Stimulated activated CD4-positive, alpha-beta T cell treated with anti-CD3 and anti-CD28 coated beads, Interleukin-12 subunit alpha, Interleukin-12 subunit beta, amount 100 ng/mL, for 24 hours (primary cell): ENCODE results near the gene EIF2B5.

Experiments
- DNase-seq, 2 experiments: peaks; one replicate each; pipeline ENCODE4 v3.0.0-alpha.2; 2020; ENCODE audit warnings: low read depth in 2 of 2

The EIF2B5 gene

DNA sequence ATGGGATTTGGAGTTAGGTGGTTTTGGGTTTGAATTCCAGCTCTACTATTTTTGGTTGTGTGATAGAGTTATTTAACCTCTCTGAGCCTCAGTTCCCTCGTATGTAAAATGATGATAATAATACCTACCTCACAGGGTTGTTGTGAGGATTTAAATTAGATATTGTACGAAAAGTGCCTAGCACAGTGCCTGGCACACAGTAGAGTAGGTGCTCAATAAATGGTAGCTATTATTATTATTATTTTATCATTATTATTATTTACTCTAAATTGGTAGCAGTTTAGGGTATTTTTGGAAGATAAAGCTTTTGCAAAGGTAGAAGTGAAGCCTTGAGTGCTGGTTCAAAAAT, 38.2 kb downstream of the EIF2B5 start:
- no peak for DNase-seq

DNA sequence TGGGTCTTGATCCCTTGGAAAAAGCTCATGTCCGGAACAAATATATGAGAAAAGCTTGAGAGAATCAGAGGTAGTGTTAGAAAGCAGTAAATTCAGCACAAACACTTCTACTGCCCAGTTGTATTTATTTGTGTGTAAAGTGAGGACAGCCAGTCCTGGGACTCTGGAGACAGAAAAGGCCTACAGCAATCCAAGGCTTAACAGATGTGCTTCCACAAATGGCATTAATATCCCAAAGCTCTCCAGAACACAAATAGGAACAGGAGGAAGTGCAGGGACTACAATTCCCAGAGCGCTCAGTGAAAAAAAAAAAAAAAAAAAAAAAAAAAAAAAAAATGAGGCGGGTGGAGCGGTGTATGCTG, 39.1 kb downstream of the EIF2B5 start:
- DNase-seq, result no peak

DNA sequence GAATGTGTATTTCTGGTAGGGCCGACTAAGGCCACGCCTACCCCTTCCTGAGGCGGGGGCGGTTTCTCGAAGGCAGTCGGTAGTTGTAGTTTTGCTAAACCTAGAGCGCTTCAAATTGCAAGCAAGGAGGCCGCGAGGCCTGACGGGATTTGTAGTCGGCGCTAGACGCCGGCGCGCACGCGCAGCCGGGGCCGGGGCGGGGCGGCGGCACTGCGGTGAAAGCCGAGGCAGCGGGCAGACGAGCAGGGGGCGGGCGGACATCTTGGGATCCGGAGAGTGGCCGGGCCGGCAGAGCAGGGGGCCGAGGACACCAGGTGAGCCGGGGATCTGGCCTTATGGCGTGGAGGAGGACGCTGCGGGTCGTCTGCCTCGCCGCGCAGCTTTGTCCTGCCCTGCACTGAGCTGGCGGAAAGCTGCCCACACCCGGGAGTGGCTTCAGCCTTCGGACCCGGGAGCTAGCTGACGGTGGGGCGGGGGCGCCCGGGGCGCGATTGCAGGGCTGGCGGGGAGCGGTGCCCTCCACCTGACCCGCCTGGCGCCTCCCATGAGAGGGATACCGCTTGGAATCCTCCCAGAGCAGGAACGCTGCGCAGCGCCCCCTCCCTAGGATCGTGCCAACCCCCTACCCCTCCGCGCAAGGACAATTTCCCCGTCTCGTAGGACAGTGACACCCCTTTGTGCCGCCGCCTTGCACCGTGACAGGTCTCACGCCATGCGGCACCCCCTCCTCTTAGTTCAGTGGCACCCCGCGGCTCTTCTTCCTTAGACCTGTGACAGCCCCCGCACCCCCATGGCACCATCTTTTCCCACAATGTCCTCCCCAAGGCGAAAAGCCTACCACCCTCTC, 39.7 kb downstream of the EIF2B5 start, which contains the start of gene AP2M1:
Gene AP2M1, plus strand, starts transcription at position 210 of the 847 bp plus-strand sequence. CDS start 2,139 bp downstream, outside the sequence.
- DNase-seq, result peak; percentile 95

DNA sequence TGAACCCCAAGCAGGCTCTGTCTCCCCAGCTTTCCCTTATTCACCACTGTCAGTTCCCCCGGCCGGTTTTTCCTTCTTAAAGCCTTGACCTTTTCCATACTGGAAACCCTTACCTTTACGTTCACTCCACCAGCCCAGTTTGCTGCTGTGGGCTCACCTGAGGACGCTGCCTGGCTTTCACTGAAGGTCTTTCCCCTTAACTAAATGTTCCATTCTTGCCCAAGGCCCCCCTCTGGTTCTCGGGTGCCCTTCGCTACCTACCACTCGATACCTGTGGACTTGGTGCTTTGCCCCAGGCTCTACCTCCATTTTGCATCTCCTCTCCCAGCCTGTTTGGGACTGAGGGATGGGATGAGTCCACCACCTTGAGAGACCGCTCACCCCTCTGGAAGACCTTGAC, 40.3 kb downstream of the EIF2B5 start:
- DNase-seq, result no peak

DNA sequence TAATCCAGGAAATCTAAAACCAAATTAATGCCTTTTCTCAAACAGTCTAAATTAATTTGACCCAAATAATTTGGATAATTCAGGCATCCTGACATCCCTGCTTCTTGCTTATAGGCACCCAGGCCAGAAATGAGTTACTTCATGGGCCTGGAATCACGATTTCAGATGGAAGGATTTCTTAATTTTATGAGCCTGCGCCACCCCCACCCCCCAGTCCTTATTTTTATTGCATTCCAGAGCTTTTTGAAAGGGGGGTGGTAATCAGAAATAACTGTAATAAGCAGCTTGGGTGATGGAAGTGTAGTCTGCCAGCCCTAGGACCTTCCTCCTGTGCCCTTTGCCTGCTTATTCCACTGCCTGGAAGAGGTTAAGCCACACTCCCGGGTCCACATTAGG, 40.8 kb downstream of the EIF2B5 start:
- no peak for DNase-seq

DNA sequence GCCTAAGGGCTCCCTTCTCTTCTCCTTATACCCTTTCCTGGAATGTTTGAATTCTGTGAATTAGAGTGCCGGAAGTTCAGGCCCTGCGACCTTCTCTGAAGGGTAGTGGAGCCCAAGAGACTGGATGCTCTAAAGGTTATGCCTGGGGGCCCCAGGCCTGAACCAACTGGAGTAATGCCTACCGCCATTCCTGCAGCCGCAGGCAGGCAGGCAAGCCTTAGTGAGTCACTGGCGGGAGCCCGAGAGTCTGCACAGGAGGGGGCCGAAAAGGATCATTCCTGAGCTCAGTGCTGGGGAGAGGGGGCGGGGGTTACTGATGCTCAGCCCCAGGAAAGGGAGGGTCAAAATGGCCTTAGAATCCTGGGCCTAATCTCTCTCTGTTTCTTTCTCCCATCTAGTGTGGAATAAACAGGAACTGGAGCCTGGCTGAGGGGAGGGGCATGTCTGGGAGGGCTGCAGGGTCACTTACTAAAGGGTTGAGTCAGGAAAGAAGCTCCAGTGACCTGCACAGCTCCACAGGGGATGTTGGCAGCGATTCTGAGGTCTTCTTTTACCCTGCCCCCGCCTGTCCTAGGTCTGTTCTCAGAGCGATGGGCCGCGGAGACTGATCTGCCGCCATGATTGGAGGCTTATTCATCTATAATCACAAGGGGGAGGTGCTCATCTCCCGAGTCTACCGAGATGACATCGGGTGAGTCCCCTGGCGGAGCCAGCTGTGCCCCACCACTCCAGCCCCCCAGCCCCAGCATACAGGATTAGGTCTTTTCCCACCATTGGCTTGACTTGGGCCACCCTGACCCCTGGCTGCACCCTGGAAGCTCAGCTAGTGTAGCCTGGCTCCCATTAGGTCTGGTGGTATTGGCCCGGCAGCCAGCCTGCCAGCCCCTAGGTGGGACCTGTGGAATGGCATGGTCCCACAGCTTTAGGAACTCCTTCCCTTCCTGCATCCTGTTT, 41.5 kb downstream of the EIF2B5 start:
- DNase-seq, result no peak

DNA sequence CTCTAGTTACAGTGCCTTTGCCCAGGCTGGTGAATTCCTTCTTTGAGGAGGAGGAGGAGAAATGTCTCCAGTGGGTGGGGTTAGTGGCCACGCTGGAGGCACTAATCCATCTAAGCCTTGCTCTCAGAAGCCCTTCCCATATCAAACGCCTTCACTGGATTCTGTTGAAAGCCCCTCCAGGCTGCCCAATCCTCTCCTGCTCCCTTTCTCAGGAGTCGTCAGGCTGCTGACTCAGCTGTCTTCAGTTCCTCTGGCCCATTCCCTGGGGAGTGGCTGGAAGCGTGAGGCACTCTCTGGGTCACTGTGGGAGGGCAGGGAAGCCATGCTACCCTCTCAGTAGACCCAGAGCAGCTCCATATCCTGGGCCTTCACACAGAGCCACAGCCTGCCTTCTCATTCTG, 42.2 kb downstream of the EIF2B5 start:
- DNase-seq, result no peak

DNA sequence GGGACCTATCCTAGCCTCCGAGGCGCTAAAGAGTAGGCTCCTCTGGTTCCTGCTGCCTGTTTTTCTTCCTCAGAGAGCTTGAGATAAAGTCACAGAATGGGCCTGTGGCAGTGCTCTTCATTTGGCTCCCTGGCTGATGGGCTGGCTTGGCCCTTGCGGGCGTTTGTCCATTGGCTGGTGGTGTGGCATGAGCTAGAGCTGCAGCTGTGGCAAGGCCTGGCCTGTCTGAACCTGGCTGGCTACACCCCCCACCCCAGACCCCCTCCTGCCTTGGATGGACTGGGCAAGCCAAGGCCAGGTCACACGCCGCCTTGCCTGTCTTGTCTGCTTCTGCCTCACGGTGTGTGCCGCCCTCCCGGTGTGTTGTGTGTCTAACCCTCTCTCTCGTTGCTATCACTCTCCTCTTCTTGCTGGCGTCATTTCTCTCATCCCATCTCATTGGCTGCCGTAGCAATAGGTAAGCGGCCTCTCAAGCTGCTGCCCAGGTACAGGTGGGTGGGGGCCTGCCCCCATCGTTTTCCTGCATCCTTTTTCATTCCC, 42.7 kb downstream of the EIF2B5 start:
- no peak for DNase-seq

DNA sequence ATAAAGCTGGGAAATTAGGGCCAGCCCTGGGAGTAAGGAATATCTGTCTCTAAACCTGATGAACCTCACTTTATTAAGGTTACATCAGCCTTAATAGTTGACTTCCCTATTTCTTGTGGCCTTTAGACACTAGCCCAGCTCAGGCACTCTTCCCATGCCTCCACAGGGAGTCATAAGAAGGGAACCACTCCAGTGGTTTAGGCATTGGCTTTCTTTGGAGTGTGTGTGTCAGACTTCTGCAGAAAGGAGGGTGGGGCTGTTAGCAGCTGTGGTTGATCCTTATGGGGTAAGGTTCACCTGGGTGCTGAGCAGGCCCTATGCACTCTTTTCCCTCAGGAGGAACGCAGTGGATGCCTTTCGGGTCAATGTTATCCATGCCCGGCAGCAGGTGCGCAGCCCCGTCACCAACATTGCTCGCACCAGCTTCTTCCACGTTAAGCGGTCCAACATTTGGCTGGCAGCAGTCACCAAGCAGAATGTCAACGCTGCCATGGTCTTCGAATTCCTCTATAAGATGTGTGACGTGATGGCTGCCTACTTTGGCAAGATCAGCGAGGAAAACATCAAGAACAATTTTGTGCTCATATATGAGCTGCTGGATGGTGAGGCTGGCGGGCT, 43.5 kb downstream of the EIF2B5 start:
- DNase-seq, result no peak

DNA sequence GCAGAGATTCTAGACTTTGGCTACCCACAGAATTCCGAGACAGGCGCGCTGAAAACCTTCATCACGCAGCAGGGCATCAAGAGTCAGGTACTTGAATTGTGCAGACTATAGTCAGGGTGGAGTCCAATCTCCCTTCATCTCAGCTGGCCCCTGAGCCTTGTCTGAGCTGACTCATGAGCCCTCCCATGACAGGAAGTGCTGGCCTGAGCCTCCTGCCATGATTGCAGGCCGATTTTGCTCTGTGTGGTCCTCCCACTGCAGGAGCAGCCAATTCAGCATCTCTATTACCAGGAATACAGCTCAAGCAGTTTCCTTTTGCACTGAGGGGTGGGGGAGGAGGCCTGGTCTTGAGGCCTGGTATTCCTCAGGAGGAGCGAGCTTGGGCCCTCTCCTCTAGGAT, 45.0 kb downstream of the EIF2B5 start:
- DNase-seq, result no peak

DNA sequence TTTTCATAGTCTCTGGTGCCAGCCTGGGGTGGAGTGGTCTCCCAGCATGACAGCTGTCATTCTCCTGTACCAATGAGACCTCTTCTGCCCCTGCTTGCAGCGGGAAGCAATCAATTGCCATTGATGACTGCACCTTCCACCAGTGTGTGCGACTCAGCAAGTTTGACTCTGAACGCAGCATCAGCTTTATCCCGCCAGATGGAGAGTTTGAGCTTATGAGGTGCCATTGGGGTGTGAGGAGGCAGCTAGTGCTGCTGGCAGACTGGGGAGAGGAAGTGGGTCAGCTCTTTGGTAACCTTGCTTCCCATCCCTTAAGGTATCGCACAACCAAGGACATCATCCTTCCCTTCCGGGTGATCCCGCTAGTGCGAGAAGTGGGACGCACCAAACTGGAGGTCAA, 46.4 kb downstream of the EIF2B5 start:
- DNase-seq, result no peak

DNA sequence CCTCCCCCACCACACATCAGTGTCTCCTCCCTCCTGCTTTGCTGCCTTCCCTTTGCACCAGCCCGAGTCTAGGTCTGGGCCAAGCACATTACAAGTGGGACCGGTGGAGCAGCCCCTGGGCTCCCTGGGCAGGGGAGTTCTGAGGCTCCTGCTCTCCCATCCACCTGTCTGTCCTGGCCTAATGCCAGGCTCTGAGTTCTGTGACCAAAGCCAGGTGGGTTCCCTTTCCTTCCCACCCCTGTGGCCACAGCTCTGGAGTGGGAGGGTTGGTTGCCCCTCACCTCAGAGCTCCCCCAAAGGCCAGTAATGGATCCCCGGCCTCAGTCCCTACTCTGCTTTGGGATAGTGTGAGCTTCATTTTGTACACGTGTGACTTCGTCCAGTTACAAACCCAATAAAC, 48.5 kb downstream of the EIF2B5 start:
- DNase-seq, result no peak

DNA sequence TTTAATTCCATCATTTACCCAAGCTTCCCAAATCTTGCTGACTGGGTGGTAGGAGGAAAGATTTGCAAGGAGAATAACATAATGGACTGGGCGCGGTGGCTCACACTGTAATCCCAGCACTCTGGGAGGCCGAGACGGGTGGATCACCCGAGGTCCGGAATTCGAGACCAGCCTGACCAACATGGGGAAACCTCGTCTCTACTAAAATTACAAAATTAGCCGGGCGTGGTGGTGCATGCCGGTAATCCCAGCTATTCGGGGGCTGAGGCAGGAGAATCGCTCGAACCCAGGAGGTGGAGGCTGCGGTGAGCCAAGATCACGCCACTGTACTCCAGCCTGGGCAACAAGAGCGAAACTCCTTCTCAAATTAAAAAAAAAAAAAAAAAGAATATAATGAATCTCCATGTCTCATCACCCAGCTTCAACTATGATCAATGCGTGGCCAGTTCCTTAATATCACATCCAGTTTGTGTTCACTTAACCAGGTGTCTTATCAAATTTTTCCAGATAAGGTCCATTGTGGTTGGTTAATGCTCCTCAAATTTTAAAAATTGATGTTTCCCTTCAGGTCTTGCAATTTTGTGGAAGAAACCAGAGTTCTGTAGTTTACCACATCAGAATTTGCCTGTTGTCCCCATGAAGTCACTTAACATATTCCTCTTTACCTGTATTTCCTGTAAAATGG, 49.5 kb downstream of the EIF2B5 start:
- DNase-seq, result no peak

DNA sequence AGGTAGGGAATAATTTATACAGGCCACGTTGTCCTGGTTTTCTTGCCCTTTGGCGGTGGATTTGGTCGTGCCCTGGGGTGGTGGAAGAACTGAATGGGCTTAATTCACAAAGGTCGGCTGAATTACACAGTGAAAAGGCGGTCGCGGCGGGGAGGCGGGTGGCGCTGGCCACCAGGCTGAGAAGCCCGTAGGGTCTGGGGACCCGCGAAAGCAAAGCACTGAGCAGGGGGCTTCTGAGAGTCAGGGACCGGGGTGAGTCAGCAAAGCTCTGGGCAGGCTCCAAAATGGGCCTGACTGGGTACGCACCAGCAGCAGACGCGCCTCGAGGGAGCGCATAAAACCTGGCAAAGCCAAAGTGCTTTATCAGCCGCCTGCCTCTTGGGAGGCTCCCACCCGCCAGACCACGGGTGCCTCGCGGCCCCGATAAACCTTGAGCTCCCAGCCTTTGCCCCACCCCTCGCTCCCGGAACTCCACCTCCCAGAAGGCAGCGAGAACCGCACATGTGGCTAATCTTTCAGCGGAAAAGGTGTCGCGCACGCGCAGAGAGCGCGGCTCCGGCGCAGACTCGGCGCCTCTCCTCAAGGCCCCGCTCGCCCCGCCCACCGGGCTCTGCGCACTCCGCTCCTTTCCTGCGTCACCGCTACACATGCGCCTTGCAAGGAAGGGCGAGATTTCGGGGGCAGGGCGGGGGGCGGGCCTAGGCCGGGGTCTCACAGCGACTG, 50.5 kb downstream of the EIF2B5 start:
- DNase-seq, result peak; percentile 98

DNA sequence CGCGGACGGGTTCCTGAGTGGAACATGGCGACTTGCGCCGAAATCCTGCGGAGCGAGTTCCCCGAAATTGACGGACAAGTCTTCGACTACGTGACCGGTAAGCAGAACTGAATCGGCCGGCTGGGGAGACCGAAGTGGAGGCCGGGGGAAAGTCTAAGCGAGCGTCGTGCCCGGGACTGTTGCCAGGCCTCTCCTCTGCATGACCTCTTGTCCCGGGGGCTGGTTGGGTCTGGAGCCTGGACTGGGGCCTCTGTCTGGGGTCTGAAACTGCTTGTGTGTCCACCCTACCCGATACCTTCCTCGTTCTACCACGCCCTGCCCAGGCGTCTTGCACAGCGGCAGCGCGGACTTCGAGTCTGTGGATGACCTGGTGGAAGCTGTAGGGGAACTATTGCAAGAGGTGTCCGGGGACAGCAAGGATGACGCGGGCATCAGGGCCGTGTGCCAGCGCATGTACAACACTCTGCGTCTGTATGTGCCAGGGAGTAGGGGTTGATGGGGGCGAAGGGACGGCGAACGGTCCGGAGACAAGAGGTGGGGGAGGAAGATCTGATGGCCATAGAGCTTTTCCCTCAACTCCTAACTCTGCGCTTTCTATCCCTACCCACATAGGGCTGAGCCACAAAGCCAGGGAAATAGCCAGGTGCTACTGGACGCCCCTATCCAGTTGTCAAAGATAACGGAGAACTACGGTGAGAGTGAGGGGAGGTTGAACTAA, 51.2 kb downstream of the EIF2B5 start, which contains the start of gene ABCF3:
Gene ABCF3, plus strand, starts transcription at position 16 of the 718 bp plus-strand sequence. Its CDS starts 9 bp downstream, at position 25.
- DNase-seq, result no peak

DNA sequence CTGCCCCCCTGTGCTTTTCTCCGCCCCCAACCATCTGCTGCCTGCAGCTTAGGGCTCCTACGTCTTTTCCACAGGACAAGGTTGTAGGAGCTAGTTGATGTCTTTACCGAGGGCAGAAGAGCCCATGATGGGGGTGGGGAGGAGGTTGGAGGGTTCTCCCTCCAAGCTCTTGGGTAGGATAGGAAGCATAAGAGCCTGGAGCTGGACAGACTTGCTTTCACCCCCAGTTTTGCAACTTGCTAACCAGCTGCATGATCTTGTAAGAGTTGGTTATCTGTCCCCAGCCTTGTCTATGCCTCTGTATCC, 51.7 kb downstream of the EIF2B5 start:
- DNase-seq, result no peak

DNA sequence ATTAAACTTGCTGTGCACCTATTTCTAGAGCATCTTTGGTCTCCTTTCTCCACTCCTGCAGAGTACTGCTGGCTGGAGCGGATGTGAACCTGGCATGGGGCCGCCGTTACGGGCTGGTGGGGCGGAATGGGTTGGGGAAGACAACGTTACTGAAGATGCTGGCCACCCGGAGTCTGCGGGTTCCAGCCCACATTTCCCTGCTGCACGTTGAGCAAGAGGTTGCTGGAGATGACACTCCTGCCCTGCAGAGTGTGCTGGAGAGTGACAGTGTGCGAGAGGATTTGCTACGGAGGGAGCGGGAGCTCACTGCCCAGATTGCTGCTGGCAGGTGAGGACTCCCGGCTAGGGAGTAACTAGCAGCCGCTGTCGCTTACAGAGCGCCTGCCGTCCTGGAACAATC, 52.9 kb downstream of the EIF2B5 start:
- no peak for DNase-seq

DNA sequence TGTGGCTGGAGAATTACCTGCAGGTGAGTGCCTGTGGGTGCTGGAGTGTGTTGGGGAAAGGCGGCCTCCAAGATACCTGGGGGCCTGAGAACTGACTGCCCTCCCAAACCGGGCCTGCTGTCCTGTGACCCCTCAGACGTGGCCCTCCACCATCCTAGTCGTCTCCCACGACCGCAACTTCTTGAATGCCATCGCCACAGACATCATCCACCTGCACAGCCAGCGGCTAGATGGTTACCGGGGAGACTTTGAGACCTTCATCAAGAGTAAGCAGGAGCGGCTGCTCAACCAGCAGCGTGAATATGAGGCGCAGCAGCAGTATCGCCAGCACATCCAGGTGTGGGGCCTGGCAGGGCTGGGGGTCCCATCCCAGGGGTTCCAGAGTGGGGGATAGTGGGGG, 54.3 kb downstream of the EIF2B5 start:
- DNase-seq, result no peak

DNA sequence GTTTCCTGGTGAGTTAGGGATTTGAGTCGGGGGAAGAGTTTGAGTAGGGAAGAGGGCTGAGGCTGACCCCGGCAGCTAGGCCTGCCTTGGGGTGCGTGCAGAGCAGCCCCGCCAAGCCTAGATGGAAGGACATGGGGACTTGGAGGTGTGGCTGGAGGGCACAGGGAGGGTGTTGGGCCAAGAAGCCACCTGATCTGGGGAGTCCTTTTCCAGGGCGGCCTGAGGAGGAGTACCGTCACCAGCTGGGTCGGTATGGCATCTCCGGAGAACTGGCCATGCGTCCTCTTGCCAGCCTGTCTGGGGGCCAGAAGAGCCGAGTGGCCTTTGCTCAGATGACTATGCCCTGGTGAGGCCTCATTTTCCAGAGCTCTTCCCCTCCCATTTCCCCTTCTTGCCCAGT, 57.7 kb downstream of the EIF2B5 start:
- no peak for DNase-seq

DNA sequence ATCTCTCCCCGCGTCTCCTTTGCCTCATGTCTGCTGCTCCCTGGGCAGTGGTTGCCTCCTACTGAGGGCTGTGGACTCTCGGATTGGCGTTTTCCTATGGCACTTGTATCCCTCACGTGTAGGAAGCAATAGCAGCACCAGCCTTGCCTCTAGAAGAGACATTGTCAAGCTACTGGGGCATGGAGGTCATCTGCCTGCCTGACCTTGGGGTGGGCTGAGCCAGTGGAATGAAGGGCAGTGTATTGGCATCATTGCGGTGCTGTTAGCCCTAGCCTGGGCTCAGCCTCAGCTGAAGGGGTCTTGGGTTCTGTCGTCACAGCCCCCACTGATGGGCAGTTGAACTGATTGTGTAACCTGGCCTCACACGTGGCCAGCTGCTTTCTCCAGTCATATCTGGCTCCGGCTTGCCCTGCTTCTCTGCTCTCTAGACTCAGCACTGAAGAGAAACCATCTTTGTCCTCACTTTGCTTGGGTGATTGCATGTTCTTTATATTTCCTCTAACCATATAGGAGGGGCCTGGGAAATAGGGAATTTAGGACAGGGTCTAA, 58.9 kb downstream of the EIF2B5 start:
- DNase-seq, result no peak
